ENCODE results near the gene SDF2L1. TPM values are rescaled to one million over a fixed set of nuclear protein-coding genes. Genes with fewer than 3 reads are reported as not detected.

Gene SDF2L1
- total RNA-seq, 5 donors from 2014 or later (not counting 1 experiment from before 2014, with no cell fraction given): 22.1 to 55.4 (median 50.2) TPM

GRCh38 chr22:21631025-21631424 lies 11.1 kb upstream of the SDF2L1 start:
- H3K27me3 Mint-ChIP-seq: no peaks in the 10 kb centered on the region
- peaks cover 7 to 50% of the 10 kb centered on the region in 2 experiments for H3K4me1 ChIP-seq (ENCODE audit: control insufficient read depth in 1 of 2, extremely low read depth in 1 of 2, insufficient read depth in 2 of 2, low read length in 2 of 2)
- POLR2A ChIA-PET: interaction anchor here in 1 of 2 donors (1.1 kb wide), 1 partner anchor 17 kb away, joined by 3 read pairs; no protein-coding TSS in a partner anchor
- no peak overlapping the region for H3K27ac ChIP-seq (ENCODE audit: low read length)
- peaks cover 0 to 4% of the 10 kb centered on the region in 2 experiments for H3K27me3 ChIP-seq (replicated peaks in 1 of 2; ENCODE audit: control insufficient read depth in 2 of 2, extremely low read depth in 1 of 2, insufficient read depth in 2 of 2, low read length in 1 of 2)
- H3K27ac Mint-ChIP-seq: no peak overlapping the region
- ATAC-seq (replicated peaks in 1 of 4): no peak
- CTCF ChIA-PET: interaction anchor here (0.6 to 3.1 kb wide), 10 partner anchors 12 to 711 kb away, joined by 3 to 33 read pairs (median 3); partner anchors contain the start of genes PPIL2 (in 1 of the 2), SDF2L1 (in 1 of the 2) and UBE2L3 (in 1 of the 2)
- peak overlapping the region; percentile 56 to 87 (median 59) for H3K4me3 Mint-ChIP-seq
- H3K4me1 Mint-ChIP-seq: peaks cover 29 to 41% (median 32%) of the 10 kb centered on the region in 3 donors
- 100% methylated on average over 2 of the region's 4 CpGs for WGBS (ENCODE audit: insufficient coverage)
- no peak overlapping the region for H3K4me3 ChIP-seq (ENCODE audit: control insufficient read depth in 1 of 2, extremely low read depth in 1 of 2, low read length in 1 of 2)
- no peaks in the 10 kb centered on the region for H3K9me3 Mint-ChIP-seq
- no peak for DNase-seq
- no peaks in the 10 kb centered on the region for H3K9me3 ChIP-seq
- H3K36me3 Mint-ChIP-seq: peaks cover 10% of the 10 kb centered on the region
- peaks cover 0 to 21% of the 10 kb centered on the region in 2 donors for H3K36me3 ChIP-seq (ENCODE audit: control insufficient read depth in 2 of 2, extremely low read depth in 1 of 2, insufficient read depth in 1 of 2, low read length in 1 of 2)

GRCh38 chr22:21632237-21632895 lies 9.7 kb upstream of the SDF2L1 start, which contains the start of gene CCDC116:
TSS of gene CCDC116 (plus strand) at chr22:21632760. CDS start at chr22:21633182, 422 bp downstream.
- H3K9me3 ChIP-seq: no peaks in the 10 kb centered on the region
- H3K4me1 ChIP-seq (ENCODE audit: control insufficient read depth in 1 of 2, extremely low read depth in 1 of 2, insufficient read depth in 2 of 2, low read length in 2 of 2): peaks cover 7 to 36% of the 10 kb centered on the region in 2 experiments
- WGBS (ENCODE audit: insufficient coverage): 66% methylated on average over 27 of the region's 27 CpGs
- Mint-ChIP-seq H3K4me3 (peak within 1 kb of the TSS in 1 of 3 donors; percentile 6), H3K36me3 (peaks cover 7% of the 10 kb centered on the region), H3K27me3 (no peaks in the 10 kb centered on the region), H3K4me1 (peaks cover 18 to 29% (median 20%) of the 10 kb centered on the region in 3 donors), H3K27ac (peak within 1 kb of the TSS in 1 of 2 donors; percentile 61), H3K9me3 (no peaks in the 10 kb centered on the region)
- DNase-seq (peak; percentile 26 to 79 (median 56)), ATAC-seq (replicated peaks in 1 of 4) (peak; percentile 4 to 28 (median 11))
- CTCF ChIA-PET: interaction anchor here (0.5 to 3.1 kb wide), 3 partner anchors 10 to 14 kb away, joined by 3 to 33 read pairs (median 5); partner anchors contain the start of gene SDF2L1 (in 1 of the 2)
- POLR2A ChIA-PET: no interaction called here
- peaks cover 0 to 4% of the 10 kb centered on the region in 2 experiments for H3K27me3 ChIP-seq (replicated peaks in 1 of 2; ENCODE audit: control insufficient read depth in 2 of 2, extremely low read depth in 1 of 2, insufficient read depth in 2 of 2, low read length in 1 of 2)
- H3K36me3 ChIP-seq (ENCODE audit: control insufficient read depth in 2 of 2, extremely low read depth in 1 of 2, insufficient read depth in 1 of 2, low read length in 1 of 2): peaks cover 0 to 12% of the 10 kb centered on the region in 2 donors
- H3K27ac ChIP-seq (ENCODE audit: low read length): no peak within 1 kb of the TSS
- no peak within 1 kb of the TSS for H3K4me3 ChIP-seq (ENCODE audit: control insufficient read depth in 1 of 2, extremely low read depth in 1 of 2, low read length in 1 of 2)

- Mint-ChIP-seq H3K27ac (no peak overlapping the region), H3K27me3 (no peaks in the 10 kb centered on the region), H3K4me1 (peaks cover 15 to 24% (median 15%) of the 10 kb centered on the region in 3 donors), H3K36me3 (peaks cover 5% of the 10 kb centered on the region), H3K9me3 (no peaks in the 10 kb centered on the region), H3K4me3 (peak overlapping the region in 1 of 3 donors; percentile 6)
- Histone ChIP-seq H3K4me1 (ENCODE audit: control insufficient read depth in 1 of 2, extremely low read depth in 1 of 2, insufficient read depth in 2 of 2, low read length in 2 of 2) (peaks cover 3 to 31% of the 10 kb centered on the region in 2 experiments), H3K4me3 (ENCODE audit: control insufficient read depth in 1 of 2, extremely low read depth in 1 of 2, low read length in 1 of 2) (no peak overlapping the region), H3K27ac (ENCODE audit: low read length) (no peak overlapping the region), H3K36me3 (ENCODE audit: control insufficient read depth in 2 of 2, extremely low read depth in 1 of 2, insufficient read depth in 1 of 2, low read length in 1 of 2) (peaks cover 0 to 7% of the 10 kb centered on the region in 2 donors), H3K27me3 (replicated peaks in 1 of 2; ENCODE audit: control insufficient read depth in 2 of 2, extremely low read depth in 1 of 2, insufficient read depth in 2 of 2, low read length in 1 of 2) (peaks cover 0 to 4% of the 10 kb centered on the region in 2 experiments), H3K9me3 (no peaks in the 10 kb centered on the region)
- ATAC-seq (replicated peaks in 1 of 4) (no peak), DNase-seq (no peak)
- ChIA-PET POLR2A (no interaction called here), CTCF (interaction anchor here (0.5 to 3.1 kb wide), 3 partner anchors 10 to 14 kb away, joined by 3 to 33 read pairs (median 5); partner anchors contain the start of gene SDF2L1 (in 1 of the 2))
- 96% methylated on average over 18 of the region's 18 CpGs for WGBS (ENCODE audit: insufficient coverage)
These were observed 9.2 kb upstream of the SDF2L1 start for GRCh38 chr22:21632931-21633330.

- DNase-seq (no peak), ATAC-seq (replicated peaks in 1 of 4) (no peak)
- Mint-ChIP-seq H3K27ac (no peak overlapping the region), H3K9me3 (no peaks in the 10 kb centered on the region), H3K4me3 (no peak overlapping the region), H3K4me1 (peaks cover 9 to 19% (median 10%) of the 10 kb centered on the region in 3 donors), H3K36me3 (no peaks in the 10 kb centered on the region), H3K27me3 (no peaks in the 10 kb centered on the region)
- CTCF ChIA-PET: interaction anchor here in 1 of 2 donors (0.9 kb wide), 1 partner anchor 8 kb away, joined by 6 read pairs; the partner anchor contains the start of gene SDF2L1
- WGBS (ENCODE audit: insufficient coverage): 94% methylated on average over 3 of the region's 4 CpGs
- Histone ChIP-seq H3K4me3 (ENCODE audit: control insufficient read depth in 1 of 2, extremely low read depth in 1 of 2, low read length in 1 of 2) (no peak overlapping the region), H3K36me3 (ENCODE audit: control insufficient read depth in 2 of 2, extremely low read depth in 1 of 2, insufficient read depth in 1 of 2, low read length in 1 of 2) (peaks cover 0 to 1% of the 10 kb centered on the region in 2 donors), H3K27me3 (replicated peaks in 1 of 2; ENCODE audit: control insufficient read depth in 2 of 2, extremely low read depth in 1 of 2, insufficient read depth in 2 of 2, low read length in 1 of 2) (peaks cover 0 to 4% of the 10 kb centered on the region in 2 experiments), H3K4me1 (ENCODE audit: control insufficient read depth in 1 of 2, extremely low read depth in 1 of 2, insufficient read depth in 2 of 2, low read length in 2 of 2) (peaks cover 0 to 25% of the 10 kb centered on the region in 2 experiments), H3K9me3 (no peaks in the 10 kb centered on the region), H3K27ac (ENCODE audit: low read length) (no peak overlapping the region)
- POLR2A ChIA-PET: no interaction called here
These were observed 8.6 kb upstream of the SDF2L1 start for GRCh38 chr22:21633481-21633880.

GRCh38 chr22:21634081-21634480 lies 8.0 kb upstream of the SDF2L1 start:
- H3K4me1 ChIP-seq (ENCODE audit: control insufficient read depth in 1 of 2, extremely low read depth in 1 of 2, insufficient read depth in 2 of 2, low read length in 2 of 2): peaks cover 0 to 19% of the 10 kb centered on the region in 2 experiments
- H3K27me3 Mint-ChIP-seq: no peaks in the 10 kb centered on the region
- no peaks in the 10 kb centered on the region for H3K36me3 Mint-ChIP-seq
- POLR2A ChIA-PET: no interaction called here
- 92% methylated on average over 15 of the region's 16 CpGs for WGBS (ENCODE audit: insufficient coverage)
- no peaks in the 10 kb centered on the region for H3K36me3 ChIP-seq (ENCODE audit: control insufficient read depth in 2 of 2, extremely low read depth in 1 of 2, insufficient read depth in 1 of 2, low read length in 1 of 2)
- peaks cover 9 to 18% (median 9%) of the 10 kb centered on the region in 3 donors for H3K4me1 Mint-ChIP-seq
- DNase-seq: no peak
- peaks cover 0 to 4% of the 10 kb centered on the region in 2 experiments for H3K27me3 ChIP-seq (replicated peaks in 1 of 2; ENCODE audit: control insufficient read depth in 2 of 2, extremely low read depth in 1 of 2, insufficient read depth in 2 of 2, low read length in 1 of 2)
- no peak overlapping the region for H3K27ac Mint-ChIP-seq
- no peak overlapping the region for H3K4me3 ChIP-seq (ENCODE audit: control insufficient read depth in 1 of 2, extremely low read depth in 1 of 2, low read length in 1 of 2)
- CTCF ChIA-PET: interaction anchor here in 1 of 2 donors (0.9 kb wide), 1 partner anchor 8 kb away, joined by 6 read pairs; the partner anchor contains the start of gene SDF2L1
- no peak overlapping the region for H3K27ac ChIP-seq (ENCODE audit: low read length)
- no peaks in the 10 kb centered on the region for H3K9me3 ChIP-seq
- no peak for ATAC-seq (replicated peaks in 1 of 4)
- H3K9me3 Mint-ChIP-seq: no peaks in the 10 kb centered on the region
- H3K4me3 Mint-ChIP-seq: no peak overlapping the region

- Histone ChIP-seq H3K36me3 (ENCODE audit: control insufficient read depth in 2 of 2, extremely low read depth in 1 of 2, insufficient read depth in 1 of 2, low read length in 1 of 2) (no peaks in the 10 kb centered on the region), H3K4me1 (ENCODE audit: control insufficient read depth in 1 of 2, extremely low read depth in 1 of 2, insufficient read depth in 2 of 2, low read length in 2 of 2) (peaks cover 0 to 16% of the 10 kb centered on the region in 2 experiments), H3K4me3 (ENCODE audit: control insufficient read depth in 1 of 2, extremely low read depth in 1 of 2, low read length in 1 of 2) (no peak overlapping the region), H3K27me3 (replicated peaks in 1 of 2; ENCODE audit: control insufficient read depth in 2 of 2, extremely low read depth in 1 of 2, insufficient read depth in 2 of 2, low read length in 1 of 2) (peaks cover 0 to 8% of the 10 kb centered on the region in 2 experiments), H3K27ac (ENCODE audit: low read length) (no peak overlapping the region), H3K9me3 (no peaks in the 10 kb centered on the region)
- no peak overlapping the region for H3K27ac Mint-ChIP-seq
- H3K4me1 Mint-ChIP-seq: peaks cover 8 to 16% (median 9%) of the 10 kb centered on the region in 3 donors
- ATAC-seq (replicated peaks in 1 of 4) (no peak), DNase-seq (no peak)
- H3K27me3 Mint-ChIP-seq: no peaks in the 10 kb centered on the region
- no peak overlapping the region for H3K4me3 Mint-ChIP-seq
- no peaks in the 10 kb centered on the region for H3K36me3 Mint-ChIP-seq
- ChIA-PET CTCF (no interaction called here), POLR2A (no interaction called here)
- 88% methylated on average over 19 of the region's 19 CpGs for WGBS (ENCODE audit: insufficient coverage)
- H3K9me3 Mint-ChIP-seq: no peaks in the 10 kb centered on the region
These were observed 7.3 kb upstream of the SDF2L1 start for GRCh38 chr22:21634844-21635243.

Measured in T-cell (primary cell).